ENCODE measurements around the gene DNAAF3.

DNA sequence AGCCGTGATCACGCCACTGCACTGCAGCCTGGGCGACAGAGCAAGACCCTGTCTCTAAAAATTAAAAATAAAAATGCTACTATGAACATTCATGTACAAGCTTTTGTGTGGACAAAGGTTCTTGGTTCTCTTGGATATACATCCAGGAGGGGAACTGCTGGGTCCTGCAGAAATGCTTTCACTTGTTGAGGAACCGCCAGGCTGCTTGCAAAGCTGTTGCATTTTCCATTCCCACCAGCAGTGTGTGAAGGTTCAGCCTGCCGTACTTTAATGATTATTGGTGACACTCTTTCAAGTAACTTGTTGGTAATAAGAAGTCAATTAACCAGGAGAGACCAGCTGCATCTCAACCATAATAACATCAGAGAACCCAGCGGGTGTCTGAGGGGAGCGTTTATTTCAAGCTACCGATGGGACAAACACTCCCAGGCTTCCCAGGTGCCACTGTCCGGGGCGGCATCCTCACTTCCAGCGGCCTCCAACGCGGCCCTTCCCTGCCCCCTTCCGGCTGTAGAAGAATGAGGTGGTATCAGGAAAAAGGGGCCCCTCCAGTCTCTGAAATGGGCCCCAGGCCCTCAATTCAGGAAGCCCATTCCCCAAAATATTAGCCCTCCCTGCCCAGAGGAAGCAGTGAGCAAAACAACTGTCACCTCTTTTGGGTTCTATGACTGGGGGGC, 33.8 kb downstream of the DNAAF3 start:
- TF ChIP-seq, protein P1, sequence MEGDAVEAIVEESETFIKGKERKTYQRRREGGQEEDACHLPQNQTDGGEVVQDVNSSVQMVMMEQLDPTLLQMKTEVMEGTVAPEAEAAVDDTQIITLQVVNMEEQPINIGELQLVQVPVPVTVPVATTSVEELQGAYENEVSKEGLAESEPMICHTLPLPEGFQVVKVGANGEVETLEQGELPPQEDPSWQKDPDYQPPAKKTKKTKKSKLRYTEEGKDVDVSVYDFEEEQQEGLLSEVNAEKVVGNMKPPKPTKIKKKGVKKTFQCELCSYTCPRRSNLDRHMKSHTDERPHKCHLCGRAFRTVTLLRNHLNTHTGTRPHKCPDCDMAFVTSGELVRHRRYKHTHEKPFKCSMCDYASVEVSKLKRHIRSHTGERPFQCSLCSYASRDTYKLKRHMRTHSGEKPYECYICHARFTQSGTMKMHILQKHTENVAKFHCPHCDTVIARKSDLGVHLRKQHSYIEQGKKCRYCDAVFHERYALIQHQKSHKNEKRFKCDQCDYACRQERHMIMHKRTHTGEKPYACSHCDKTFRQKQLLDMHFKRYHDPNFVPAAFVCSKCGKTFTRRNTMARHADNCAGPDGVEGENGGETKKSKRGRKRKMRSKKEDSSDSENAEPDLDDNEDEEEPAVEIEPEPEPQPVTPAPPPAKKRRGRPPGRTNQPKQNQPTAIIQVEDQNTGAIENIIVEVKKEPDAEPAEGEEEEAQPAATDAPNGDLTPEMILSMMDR (IDR thresholded peaks at IDR 0.05 in 4 of 5, conservative IDR thresholded peaks at IDR 0.05 in 1 of 5), result no peak
- no peak for TF ChIP-seq POLR2A (IDR thresholded peaks at IDR 0.05)

Data from gastrocnemius medialis (tissue), 4 donors.